Activated T-cell treated with anti-CD3 and anti-CD28 coated beads for 48 hours (primary cell): ENCODE data around the gene ENTREP3.

ENCODE experiments used
- DNase-seq: peaks from one replicate; pipeline ENCODE4 v3.0.0-alpha.2; 2020; ENCODE audit warnings: low read depth

The ENTREP3 gene

DNA sequence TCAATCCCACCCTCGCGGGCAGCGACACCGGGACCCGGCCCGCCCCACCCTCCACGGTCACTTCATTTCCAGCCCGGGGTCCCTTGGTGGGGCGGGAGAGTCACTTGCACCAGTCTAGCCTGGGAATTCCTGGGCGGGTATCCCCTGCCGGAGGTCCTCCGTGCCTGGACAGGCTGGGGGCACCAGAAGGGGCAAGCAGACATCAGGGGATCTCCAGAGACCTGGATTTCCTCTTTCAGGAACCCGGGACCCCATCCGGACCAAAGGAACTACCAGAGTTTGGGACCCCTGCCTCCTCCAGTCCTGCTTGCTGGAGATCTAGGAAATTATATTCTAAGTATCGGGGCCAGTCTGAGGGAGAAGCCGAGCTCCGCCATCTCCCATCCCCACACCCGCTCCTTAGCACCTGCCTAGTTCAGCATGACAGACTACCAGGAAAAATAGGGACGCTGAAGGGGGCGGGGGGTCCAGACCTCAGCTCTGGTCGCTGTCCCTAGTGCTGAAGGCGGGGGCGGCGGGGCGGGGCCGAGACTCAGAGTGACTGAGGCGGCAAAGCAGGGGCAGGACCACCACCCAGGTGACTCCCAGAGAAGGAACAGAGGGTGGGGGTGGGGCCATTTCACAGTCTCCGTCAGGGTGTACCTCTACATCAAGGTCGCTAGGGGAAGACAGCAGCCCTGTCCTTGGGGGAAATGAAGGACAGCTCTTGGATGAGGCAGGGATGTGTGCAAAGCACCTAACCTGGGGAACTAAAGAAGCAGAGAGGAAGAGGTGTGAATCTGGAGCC, 22.8 kb upstream of the ENTREP3 start:
- peak; percentile 70 for DNase-seq

GRCh38 chr1:155277070-155277901, 22.0 kb upstream of the ENTREP3 start, which contains the start of gene HCN3:
Gene HCN3, plus strand, starts transcription at chr1:155277463. Its CDS starts 128 bp downstream, at chr1:155277591.
- peak; percentile 95 for DNase-seq

GRCh38 chr1:155273343-155274245, 18.3 kb upstream of the ENTREP3 start, which contains the start of gene CLK2:
Gene CLK2, minus strand, starts transcription at chr1:155273504. Its CDS starts 2,527 bp downstream, at chr1:155270977.
- peak; percentile 98 for DNase-seq

GRCh38 chr1:155272466-155273342, 17.4 kb upstream of the ENTREP3 start:
- DNase-seq: no peak

GRCh38 chr1:155269381-155269780, 14.1 kb upstream of the ENTREP3 start:
- DNase-seq: no peak

- DNase-seq: no peak
Observed at GRCh38 chr1:155268630-155269029, 13.3 kb upstream of the ENTREP3 start.

GRCh38 chr1:155267373-155267772, 12.1 kb upstream of the ENTREP3 start:
- DNase-seq: no peak

DNA sequence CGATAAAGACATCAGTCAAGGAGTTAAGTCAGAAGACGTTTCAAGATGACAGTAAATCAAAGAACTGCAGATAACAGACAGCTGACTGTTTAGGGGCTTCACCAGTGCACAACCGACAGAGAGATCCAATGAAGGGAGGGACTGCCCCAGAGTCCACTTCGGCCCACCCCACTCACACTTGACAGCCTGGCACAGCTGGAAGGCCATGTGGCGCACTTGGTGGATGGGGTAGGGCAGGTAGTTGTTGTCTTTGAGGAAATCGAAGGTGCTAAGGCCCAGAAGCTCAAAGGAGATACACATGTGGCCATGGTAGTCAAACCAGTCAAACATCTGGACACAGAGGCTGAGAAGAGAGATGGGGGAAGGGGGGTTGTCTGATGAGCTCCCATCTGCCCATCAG, 11.3 kb upstream of the ENTREP3 start:
- DNase-seq: no peak

- DNase-seq: no peak
Observed at GRCh38 chr1:155263067-155263466, 7.8 kb upstream of the ENTREP3 start.

GRCh38 chr1:155261852-155262673, 6.8 kb upstream of the ENTREP3 start, which contains the start of gene SCAMP3:
Gene SCAMP3, minus strand, starts transcription at chr1:155262360. Its CDS starts 209 bp downstream, at chr1:155262151.
- peak; percentile 82 for DNase-seq

DNA sequence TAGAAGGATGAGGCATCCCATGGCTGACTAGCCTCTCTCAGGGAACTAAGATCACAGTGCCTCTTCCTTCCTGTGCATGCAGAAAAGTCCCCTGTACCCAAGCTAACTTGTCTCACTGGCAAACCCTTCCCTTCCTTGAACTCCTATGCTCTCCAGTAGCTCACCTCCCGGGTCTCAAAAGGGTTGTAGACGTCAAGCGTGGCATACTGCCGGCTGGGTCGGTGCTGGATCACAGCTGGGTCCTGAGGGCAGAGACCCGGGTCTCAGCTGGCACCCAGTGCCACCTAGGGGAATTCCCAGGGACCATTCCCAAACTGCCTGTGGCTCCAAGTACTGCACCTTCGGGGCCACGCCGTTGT, 6.2 kb upstream of the ENTREP3 start:
- no peak for DNase-seq

GRCh38 chr1:155260276-155260675, 5.0 kb upstream of the ENTREP3 start:
- no peak for DNase-seq

DNA sequence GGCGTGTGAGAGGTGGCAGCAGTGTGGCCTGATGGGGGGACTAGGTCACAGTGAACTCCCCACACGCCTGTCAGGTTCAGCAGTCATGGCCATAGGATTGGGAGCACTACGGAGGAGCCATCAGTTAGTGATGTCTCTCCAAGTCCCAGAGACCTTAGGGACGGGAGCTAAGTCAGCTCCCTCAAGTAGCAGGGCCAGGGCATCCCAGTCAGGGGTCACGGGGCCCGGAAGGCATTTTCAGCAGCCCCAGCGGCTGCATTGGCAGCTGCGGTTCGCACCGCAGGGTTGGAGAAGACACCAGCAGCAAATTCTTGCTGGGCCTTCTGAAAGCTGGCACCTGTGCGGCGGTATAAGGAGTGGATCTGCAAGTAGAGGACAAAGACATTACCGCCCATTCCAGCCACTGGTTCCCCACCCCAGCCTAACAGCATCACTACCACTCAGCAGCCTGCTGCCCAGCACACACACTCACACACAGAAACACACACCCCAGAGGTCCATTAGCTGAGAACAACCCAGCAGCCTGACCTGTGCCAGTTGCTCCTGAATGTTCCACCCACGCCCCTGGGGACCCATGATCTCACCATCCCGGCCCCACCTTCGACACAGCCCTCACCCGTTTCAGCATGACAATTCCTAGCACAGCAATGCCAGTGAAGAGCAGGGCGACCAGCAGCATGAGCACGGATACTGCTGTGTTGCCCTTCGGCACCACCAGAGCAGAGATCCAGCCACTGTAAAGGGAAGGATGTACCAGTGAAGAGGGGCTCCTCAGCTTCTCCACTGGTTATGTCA, 972 bp upstream of the ENTREP3 start:
- DNase-seq: no peak

DNA sequence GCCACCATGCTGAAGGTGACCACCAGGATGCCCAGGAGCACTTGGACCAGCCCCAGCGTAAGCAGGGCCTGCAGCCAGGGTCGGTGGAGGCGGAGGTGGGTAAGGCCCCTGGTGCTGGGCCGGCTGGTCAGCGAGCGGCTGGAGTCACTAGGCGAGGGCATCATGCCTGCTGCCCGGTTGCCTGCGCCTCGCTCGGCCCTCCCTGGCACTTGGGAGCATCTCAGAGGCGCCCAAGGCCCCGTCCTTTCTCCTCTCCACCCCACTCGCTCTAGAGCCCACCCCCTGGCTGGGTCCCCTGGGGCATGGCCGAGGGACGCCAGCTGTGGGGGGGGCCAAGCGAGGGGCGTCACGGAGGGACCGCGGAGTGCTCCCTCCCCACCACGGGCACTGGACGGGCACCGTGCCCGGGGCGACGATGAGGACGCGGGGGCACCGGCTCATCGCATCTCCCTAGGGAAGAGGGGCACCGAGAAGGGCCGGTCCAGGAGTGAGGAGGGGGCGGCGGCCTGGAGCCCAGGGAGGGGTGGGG, 505 bp downstream of the ENTREP3 start:
- DNase-seq: no peak

GRCh38 chr1:155254228-155254713, 1.0 kb downstream of the ENTREP3 start:
- no peak for DNase-seq

DNA sequence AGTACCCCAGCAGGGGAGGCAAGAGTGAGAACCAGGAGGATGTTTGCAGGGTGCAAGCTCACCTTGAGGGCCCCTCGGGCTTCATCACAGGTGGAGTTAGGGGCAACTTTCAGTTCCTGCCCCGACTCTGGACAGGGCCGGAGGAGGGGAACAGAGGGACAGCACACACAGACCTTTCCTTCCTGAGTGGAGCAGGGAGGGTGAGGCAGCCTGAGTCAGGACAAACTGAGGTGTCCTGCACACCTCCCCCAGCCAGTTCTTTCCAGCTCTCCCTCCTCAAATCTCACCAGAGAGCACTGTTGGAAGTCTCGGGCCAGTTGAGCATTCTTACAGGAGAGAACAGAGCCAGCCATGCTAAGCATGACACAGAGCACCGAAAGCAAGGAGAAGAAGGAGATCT, 1.5 kb downstream of the ENTREP3 start:
- DNase-seq: no peak

- DNase-seq: no peak
Observed at GRCh38 chr1:155253208-155253607, 2.1 kb downstream of the ENTREP3 start.

- DNase-seq: no peak
Observed at GRCh38 chr1:155251566-155251965, 3.7 kb downstream of the ENTREP3 start.
